Vagina (tissue), 2 donors: Measurements from ENCODE around the gene AP2A1. TPM values are rescaled to one million over a fixed set of nuclear protein-coding genes. Genes with fewer than 3 reads are reported as not detected.

ENCODE experiments used
- DNase-seq, 2 donors: peaks; one replicate each; pipeline ENCODE4 v3.0.0-alpha.2; 2017; ENCODE audit errors: extremely low spot score in 2 of 2
- H3K27ac ChIP-seq: fragments of 200-600 bp; sonication (generic); one replicate; pipeline ENCODE4 v1.5.1; 2019
- H3K27me3 ChIP-seq: fragments of 200-600 bp; sonication (generic); one replicate; pipeline ENCODE4 v1.5.1; 2019
- H3K36me3 ChIP-seq, 2 donors: fragments of 200-600 bp; sonication (generic); one replicate each; pipeline ENCODE4 v1.5.1; 2017 to 2019
- H3K4me1 ChIP-seq: fragments of 200-600 bp; sonication (generic); one replicate; pipeline ENCODE4 v1.5.1; 2019
- H3K4me3 ChIP-seq, 2 donors: fragments of 200-600 bp; sonication (generic); 1 replicate in 1 of 2; 2 replicates in 1 of 2; pipeline ENCODE4 v1.5.1; 2016 to 2019
- H3K9me3 ChIP-seq: fragments of 200-600 bp; sonication (generic); one replicate; pipeline ENCODE4 v1.5.1; 2019
- POLR2A ChIP-seq, 2 donors: fragments of 450-650 bp; IDR thresholded peaks; one replicate each; pipeline ENCODE4 v1.6.1; 2017; ENCODE audit warnings: antibody characterized with exemption in 2 of 2, mild to moderate bottlenecking in 2 of 2, moderate library complexity in 2 of 2
- POLR2AphosphoS5 ChIP-seq, 2 donors: sonication (generic); formaldehyde crosslinking; IDR thresholded peaks; one replicate each; pipeline ENCODE4 v1.9.0; 2017; ENCODE audit warnings: antibody characterized with exemption in 2 of 2, mild to moderate bottlenecking in 2 of 2, low read depth in 1 of 2; ENCODE audit not compliant: insufficient read depth in 1 of 2
- intact Hi-C: fragments of 100-400 bp; cut with DNase I; formaldehyde crosslinking; loops from one replicate; pipeline ENCODE4 v1.15.1; 2023
- total RNA-seq: library from RNA; depleted of rRNA; stranded (reverse); fragments of >200 nt; gene quantifications from one replicate; pipeline ENCODE4 v1.2.3, GENCODE V29; 2016
- TF ChIP-seq, protein P1 (sequence below), 3 experiments: fragments of 450-650 bp in 2 of 3; fragments of 200-600 bp in 1 of 3; sonication (generic) in 1 of 3; IDR thresholded peaks; one replicate each; pipeline ENCODE4 v1.5.1; 2017 to 2019; ENCODE audit warnings: antibody characterized with exemption in 3 of 3, mild to moderate bottlenecking in 2 of 3, moderate library complexity in 2 of 3

The AP2A1 gene
- total RNA-seq, 1 donor from 2014 or later, result 80.8 TPM

DNA sequence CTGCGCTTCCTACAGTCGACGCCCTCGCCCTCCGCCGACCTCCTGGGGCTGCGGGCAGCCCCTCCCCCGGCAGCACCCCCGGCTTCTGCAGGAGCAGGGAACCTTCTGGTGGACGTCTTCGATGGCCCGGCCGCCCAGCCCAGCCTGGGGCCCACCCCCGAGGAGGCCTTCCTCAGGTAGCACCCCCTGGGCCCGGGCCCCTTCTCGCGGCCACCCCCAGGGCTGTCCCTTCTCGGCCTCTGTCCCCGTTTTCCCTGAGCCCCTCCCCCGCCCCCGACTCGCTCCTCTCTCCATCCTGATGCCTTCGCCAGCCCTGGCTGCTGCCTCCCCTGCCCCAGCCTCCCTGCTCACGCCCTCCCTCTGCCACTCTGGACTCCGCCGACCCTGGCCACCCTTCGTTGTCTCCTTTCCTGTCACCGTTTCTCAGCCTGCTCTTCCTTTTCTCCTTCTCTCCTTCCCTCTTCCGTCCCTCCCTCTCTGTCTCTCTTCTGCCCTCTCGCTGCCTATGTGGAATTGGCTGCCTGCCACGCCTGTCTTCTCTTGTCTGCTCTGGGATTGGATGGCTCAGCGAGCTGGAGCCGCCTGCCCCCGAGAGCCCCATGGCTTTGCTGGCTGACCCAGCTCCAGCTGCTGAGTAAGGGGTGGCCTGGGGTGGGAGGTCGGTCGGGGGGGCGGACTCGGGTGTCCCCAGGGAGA is 35.3 kb downstream of the AP2A1 start:
- intact Hi-C loops, result no loop called here
- H3K27ac ChIP-seq, result peak overlapping the region; percentile 76
- peak overlapping the region; percentile 36 to 53 for H3K4me3 ChIP-seq
- peaks cover 14% of the 10 kb centered on the region for H3K4me1 ChIP-seq
- TF ChIP-seq POLR2AphosphoS5 (IDR thresholded peaks at IDR 0.05; ENCODE audit: insufficient read depth in 1 of 2, low read depth in 1 of 2) (peak in 1 of 2 donors; percentile 35), POLR2A (IDR thresholded peaks at IDR 0.05) (no peak)
- TF ChIP-seq, protein P1, sequence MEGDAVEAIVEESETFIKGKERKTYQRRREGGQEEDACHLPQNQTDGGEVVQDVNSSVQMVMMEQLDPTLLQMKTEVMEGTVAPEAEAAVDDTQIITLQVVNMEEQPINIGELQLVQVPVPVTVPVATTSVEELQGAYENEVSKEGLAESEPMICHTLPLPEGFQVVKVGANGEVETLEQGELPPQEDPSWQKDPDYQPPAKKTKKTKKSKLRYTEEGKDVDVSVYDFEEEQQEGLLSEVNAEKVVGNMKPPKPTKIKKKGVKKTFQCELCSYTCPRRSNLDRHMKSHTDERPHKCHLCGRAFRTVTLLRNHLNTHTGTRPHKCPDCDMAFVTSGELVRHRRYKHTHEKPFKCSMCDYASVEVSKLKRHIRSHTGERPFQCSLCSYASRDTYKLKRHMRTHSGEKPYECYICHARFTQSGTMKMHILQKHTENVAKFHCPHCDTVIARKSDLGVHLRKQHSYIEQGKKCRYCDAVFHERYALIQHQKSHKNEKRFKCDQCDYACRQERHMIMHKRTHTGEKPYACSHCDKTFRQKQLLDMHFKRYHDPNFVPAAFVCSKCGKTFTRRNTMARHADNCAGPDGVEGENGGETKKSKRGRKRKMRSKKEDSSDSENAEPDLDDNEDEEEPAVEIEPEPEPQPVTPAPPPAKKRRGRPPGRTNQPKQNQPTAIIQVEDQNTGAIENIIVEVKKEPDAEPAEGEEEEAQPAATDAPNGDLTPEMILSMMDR (IDR thresholded peaks at IDR 0.05), result peak in 2 of 3 experiments; percentile 20 to 28
- peak in 1 of 2 donors; percentile 89 for DNase-seq
- H3K36me3 ChIP-seq, result peaks cover 0 to 73% of the 10 kb centered on the region in 2 donors
- H3K9me3 ChIP-seq, result no peaks in the 10 kb centered on the region
- H3K27me3 ChIP-seq, result no peaks in the 10 kb centered on the region

DNA sequence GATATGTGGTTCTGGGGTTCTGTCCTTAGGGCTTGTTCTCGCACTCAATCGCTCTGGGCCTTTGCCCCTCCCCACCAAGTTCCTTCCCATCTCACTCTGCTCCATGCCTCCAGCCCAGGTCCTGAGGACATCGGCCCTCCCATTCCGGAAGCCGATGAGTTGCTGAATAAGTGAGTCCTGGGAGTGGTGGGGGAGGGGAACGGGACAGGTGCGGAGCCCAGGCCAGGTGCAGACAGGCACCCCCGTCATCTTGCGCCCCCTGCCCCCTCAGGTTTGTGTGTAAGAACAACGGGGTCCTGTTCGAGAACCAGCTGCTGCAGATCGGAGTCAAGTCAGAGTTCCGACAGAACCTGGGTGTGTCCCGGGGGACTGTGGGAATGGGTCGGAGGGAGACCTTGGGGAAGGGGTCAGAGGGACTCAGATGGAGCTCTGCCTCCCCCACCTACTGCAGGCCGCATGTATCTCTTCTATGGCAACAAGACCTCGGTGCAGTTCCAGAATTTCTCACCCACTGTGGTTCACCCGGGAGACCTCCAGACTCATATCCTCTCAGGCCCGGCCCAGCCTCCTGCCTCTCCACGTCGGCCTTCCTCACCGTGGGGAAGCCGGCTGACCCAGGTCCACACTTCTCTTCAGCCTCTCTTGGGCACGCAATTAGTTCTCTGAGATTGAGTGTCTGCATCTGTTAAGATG is 36.2 kb downstream of the AP2A1 start:
- peak overlapping the region; percentile 36 to 53 for H3K4me3 ChIP-seq
- peak overlapping the region; percentile 76 for H3K27ac ChIP-seq
- no peak for TF ChIP-seq POLR2AphosphoS5 (IDR thresholded peaks at IDR 0.05; ENCODE audit: insufficient read depth in 1 of 2, low read depth in 1 of 2)
- TF ChIP-seq, protein P1 (IDR thresholded peaks at IDR 0.05), result no peak
- TF ChIP-seq POLR2A (IDR thresholded peaks at IDR 0.05), result no peak
- DNase-seq, result no peak
- H3K27me3 ChIP-seq, result no peaks in the 10 kb centered on the region
- intact Hi-C loops, result no loop called here
- peaks cover 14% of the 10 kb centered on the region for H3K4me1 ChIP-seq
- H3K9me3 ChIP-seq, result no peaks in the 10 kb centered on the region
- peaks cover 0 to 65% of the 10 kb centered on the region in 2 donors for H3K36me3 ChIP-seq

DNA sequence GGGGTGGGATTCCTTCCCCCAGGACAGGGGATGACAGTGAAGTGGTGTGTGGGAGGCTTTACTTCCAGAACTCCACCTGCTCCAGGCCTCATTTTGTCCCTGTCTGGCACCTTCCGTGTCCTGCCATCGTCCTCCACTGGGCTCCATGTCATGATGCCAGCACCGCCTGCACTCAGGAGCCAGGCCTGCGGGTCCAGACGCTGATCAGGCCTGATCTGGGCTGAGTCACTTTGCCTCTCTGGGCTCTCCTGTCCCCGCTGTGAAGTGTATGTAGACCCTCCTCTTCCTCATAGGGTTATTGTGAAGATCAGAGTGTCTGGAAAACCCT is 36.7 kb downstream of the AP2A1 start:
- DNase-seq, result no peak
- no peak overlapping the region for H3K27ac ChIP-seq
- no peaks in the 10 kb centered on the region for H3K9me3 ChIP-seq
- peaks cover 0 to 59% of the 10 kb centered on the region in 2 donors for H3K36me3 ChIP-seq
- TF ChIP-seq, protein P1 (IDR thresholded peaks at IDR 0.05), result no peak
- TF ChIP-seq POLR2A (IDR thresholded peaks at IDR 0.05), result no peak
- TF ChIP-seq POLR2AphosphoS5 (IDR thresholded peaks at IDR 0.05; ENCODE audit: insufficient read depth in 1 of 2, low read depth in 1 of 2), result no peak
- no peaks in the 10 kb centered on the region for H3K27me3 ChIP-seq
- H3K4me1 ChIP-seq, result peaks cover 19% of the 10 kb centered on the region
- no peak overlapping the region for H3K4me3 ChIP-seq
- intact Hi-C loops, result no loop called here

DNA sequence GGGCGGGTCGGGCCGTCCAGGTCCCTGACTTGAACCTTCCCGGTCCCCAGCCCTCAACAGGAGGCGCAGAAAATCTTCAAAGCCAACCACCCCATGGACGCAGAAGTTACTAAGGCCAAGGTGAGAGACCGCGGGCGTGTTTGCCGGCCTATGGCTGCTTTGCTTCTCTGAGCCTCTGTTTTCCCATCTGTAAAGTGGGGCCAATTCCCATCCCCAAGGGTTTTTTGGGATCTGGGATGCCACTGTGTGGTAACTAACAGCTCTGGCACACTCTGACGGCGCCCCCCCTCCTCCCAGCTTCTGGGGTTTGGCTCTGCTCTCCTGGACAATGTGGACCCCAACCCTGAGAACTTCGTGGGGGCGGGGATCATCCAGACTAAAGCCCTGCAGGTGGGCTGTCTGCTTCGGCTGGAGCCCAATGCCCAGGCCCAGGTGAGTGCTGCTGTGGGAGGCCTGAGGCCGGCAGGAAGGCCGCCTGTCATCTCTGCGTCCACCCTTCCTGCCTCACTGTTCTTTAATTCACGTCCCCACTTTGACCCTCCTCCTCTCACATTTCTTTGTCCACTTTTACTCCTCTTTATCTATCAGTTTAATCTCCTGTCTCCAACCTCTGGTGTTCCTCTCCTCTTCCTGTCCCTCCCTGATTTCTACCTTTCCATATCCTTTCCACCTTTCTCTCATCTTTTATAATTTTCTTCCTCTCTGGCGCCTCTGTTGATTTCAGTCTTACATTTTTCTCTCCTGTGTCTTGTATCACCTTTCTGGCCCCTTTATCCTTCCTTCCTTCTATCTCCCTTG is 39.2 kb downstream of the AP2A1 start:
- no peak for TF ChIP-seq POLR2AphosphoS5 (IDR thresholded peaks at IDR 0.05; ENCODE audit: insufficient read depth in 1 of 2, low read depth in 1 of 2)
- TF ChIP-seq, protein P1 (IDR thresholded peaks at IDR 0.05), result no peak
- no peak for TF ChIP-seq POLR2A (IDR thresholded peaks at IDR 0.05)
- Histone ChIP-seq H3K36me3 (peaks cover 0 to 35% of the 10 kb centered on the region in 2 donors), H3K4me3 (no peak overlapping the region), H3K4me1 (peaks cover 35% of the 10 kb centered on the region), H3K27ac (no peak overlapping the region), H3K27me3 (no peaks in the 10 kb centered on the region), H3K9me3 (no peaks in the 10 kb centered on the region)
- intact Hi-C loops, result loop anchor here (5.0 kb wide), 1 partner anchor 39 kb away; the partner anchor contains the start of gene AP2A1
- no peak for DNase-seq
